ENCODE data around the gene CCDC92. TPM values are rescaled to one million over a fixed set of nuclear protein-coding genes. Genes with fewer than 3 reads are reported as not detected.

The CCDC92 gene
- polyA plus RNA-seq, 1 of the 3 experiments (the other 2 are of a cell fraction): 53.5 TPM

- ChIA-PET POLR2A (no interaction called here), CTCF (interaction anchor here (1.0 to 1.6 kb wide), 3 partner anchors 22 to 765 kb away, joined by 3 to 5 read pairs (median 4); no protein-coding TSS in a partner anchor)
- Histone ChIP-seq H3K27ac (ENCODE audit: low read depth in 2 of 2, low read length in 1 of 2) (no peak overlapping the region), H4K20me1 (ENCODE audit: insufficient read depth) (0 out of 2 replicates have a peak, but pooled peaks cover 4% of the 10 kb centered on the region), H3K4me1 (ENCODE audit: control insufficient read depth in 1 of 2, insufficient read depth in 2 of 2, low read depth in 1 of 2, low read length in 1 of 2) (peaks cover 0 to 7% of the 10 kb centered on the region in 2 experiments; a peak in 1 of 4 replicates), H2AFZ (ENCODE audit: low read depth) (no peak overlapping the region), H3K4me3 (ENCODE audit: low read depth in 2 of 2, low read length in 1 of 2) (no peak overlapping the region), H3K9ac (no peak overlapping the region), H3K9me3 (no peaks in the 10 kb centered on the region), H3K9me2 (no peaks in the 10 kb centered on the region), H3F3A (replicated peaks; ENCODE audit: insufficient read depth) (no peaks in the 10 kb centered on the region), H3K4me2 (no peak overlapping the region), H3K79me2 (ENCODE audit: insufficient read depth) (peaks cover 24% of the 10 kb centered on the region; the same call in 1 of the 2 replicates), H3K36me3 (replicated peaks in 1 of 2; ENCODE audit: control insufficient read depth in 1 of 2, insufficient read depth in 2 of 2, low read length in 1 of 2) (peaks cover 23 to 47% of the 10 kb centered on the region in 2 experiments), H3K27me3 (ENCODE audit: insufficient read depth) (no peaks in the 10 kb centered on the region)
- DNase-seq: no peak
- TF ChIP-seq JUND (IDR thresholded peaks at IDR 0.05): no peak
- TF ChIP-seq FOXJ3 (CRISPR knock-in tag; IDR thresholded peaks at IDR 0.05): no peak
- TF ChIP-seq, protein P1, sequence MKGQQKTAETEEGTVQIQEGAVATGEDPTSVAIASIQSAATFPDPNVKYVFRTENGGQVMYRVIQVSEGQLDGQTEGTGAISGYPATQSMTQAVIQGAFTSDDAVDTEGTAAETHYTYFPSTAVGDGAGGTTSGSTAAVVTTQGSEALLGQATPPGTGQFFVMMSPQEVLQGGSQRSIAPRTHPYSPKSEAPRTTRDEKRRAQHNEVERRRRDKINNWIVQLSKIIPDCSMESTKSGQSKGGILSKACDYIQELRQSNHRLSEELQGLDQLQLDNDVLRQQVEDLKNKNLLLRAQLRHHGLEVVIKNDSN (IDR thresholded peaks at IDR 0.05; ENCODE audit: borderline replicate concordance, low read depth): no peak
- TF ChIP-seq, protein P2, sequence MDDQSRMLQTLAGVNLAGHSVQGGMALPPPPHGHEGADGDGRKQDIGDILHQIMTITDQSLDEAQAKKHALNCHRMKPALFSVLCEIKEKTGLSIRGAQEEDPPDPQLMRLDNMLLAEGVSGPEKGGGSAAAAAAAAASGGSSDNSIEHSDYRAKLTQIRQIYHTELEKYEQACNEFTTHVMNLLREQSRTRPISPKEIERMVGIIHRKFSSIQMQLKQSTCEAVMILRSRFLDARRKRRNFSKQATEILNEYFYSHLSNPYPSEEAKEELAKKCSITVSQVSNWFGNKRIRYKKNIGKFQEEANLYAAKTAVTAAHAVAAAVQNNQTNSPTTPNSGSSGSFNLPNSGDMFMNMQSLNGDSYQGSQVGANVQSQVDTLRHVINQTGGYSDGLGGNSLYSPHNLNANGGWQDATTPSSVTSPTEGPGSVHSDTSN (IDR thresholded peaks at IDR 0.05): no peak
- no peak for TF ChIP-seq MEF2A (IDR thresholded peaks at IDR 0.05; ENCODE audit: borderline replicate concordance, low read depth)
- TF ChIP-seq NFIC (IDR thresholded peaks at IDR 0.05; ENCODE audit: borderline replicate concordance): no peak
- TF ChIP-seq EZH2phosphoT487 (IDR thresholded peaks at IDR 0.05; ENCODE audit: borderline replicate concordance, low read depth): no peak
- TF ChIP-seq SMC3 (IDR thresholded peaks at IDR 0.05; ENCODE audit: low read depth, low read length): no peak
- no peak for TF ChIP-seq CHD2 (IDR thresholded peaks at IDR 0.05; ENCODE audit: low read length, partially characterized antibody)
- TF ChIP-seq RCOR1 (IDR thresholded peaks at IDR 0.05; ENCODE audit: low read length): no peak
- no peak for TF ChIP-seq FOXM1 (IDR thresholded peaks at IDR 0.05; ENCODE audit: low read depth)
- no peak for TF ChIP-seq NRF1 (IDR thresholded peaks at IDR 0.05; ENCODE audit: low read depth, low read length)
- no peak for TF ChIP-seq POLR2AphosphoS5 (IDR thresholded peaks at IDR 0.05; ENCODE audit: low read depth, low read length)
- TF ChIP-seq RXRA (IDR thresholded peaks at IDR 0.05; ENCODE audit: borderline replicate concordance, low read depth): no peak
- no peak for TF ChIP-seq YY1 (IDR thresholded peaks at IDR 0.05; ENCODE audit: low read depth)
- no peak for TF ChIP-seq SIN3A (IDR thresholded peaks at IDR 0.05; ENCODE audit: borderline replicate concordance, low read depth, low read length)
- TF ChIP-seq GABPA (IDR thresholded peaks at IDR 0.05; ENCODE audit: low read depth): no peak
- WGBS (ENCODE audit: low lambda C conversion rate): 90% methylated on average over 11 of the region's 11 CpGs
Measured at GRCh38 chr12:124006085-124006845, 33.6 kb upstream of the CCDC92 start.

All from SK-N-SH (cell line).